HG03097 (cell line): ENCODE results near the gene RPL26.

Experiments
- ATAC-seq: cut with Tn5 transposase; IDR thresholded peaks from one replicate; pipeline ENCODE4 v1.9.1; 2021; ENCODE audit not compliant: unreplicated experiment, low FRiP score

Gene RPL26

DNA sequence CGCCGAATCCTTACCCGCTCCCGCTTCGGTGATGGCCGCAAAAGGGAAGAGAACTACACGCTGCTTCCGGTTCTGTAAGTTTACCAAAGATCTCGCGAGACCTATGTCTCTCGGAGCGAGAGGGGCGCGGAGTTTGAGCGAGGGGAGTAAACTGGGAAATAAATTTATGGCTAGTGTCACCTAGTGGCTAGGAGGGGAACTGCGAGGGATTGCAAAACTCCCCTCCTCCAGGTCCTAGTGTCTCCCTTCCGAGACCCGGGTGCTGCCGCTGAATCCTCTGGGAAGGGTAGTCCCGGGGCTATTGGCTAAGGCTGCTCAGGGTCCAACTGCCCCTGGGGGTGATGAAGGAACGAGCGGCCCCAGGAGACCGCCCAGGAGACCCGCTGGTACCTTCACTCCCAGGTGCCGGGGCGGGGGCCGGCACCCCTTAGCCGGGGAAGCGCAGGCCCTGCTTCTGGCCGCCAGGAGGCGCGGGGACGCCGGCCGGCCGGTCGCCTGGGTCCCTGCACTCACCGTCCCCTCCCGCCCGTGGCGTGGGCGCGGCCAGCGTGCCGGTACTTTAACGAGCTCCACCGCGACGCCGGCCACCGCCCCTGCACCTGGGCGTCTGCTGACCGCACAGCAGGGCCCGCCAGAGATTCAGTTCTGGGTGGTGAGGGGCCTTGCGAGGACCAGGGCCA is at the start of gene RPL26:
TSS of gene RPL26 (minus strand) at position 51 of the 680 bp plus-strand sequence. CDS start 883 bp downstream, outside the sequence.
- ATAC-seq, result peak; percentile 89

DNA sequence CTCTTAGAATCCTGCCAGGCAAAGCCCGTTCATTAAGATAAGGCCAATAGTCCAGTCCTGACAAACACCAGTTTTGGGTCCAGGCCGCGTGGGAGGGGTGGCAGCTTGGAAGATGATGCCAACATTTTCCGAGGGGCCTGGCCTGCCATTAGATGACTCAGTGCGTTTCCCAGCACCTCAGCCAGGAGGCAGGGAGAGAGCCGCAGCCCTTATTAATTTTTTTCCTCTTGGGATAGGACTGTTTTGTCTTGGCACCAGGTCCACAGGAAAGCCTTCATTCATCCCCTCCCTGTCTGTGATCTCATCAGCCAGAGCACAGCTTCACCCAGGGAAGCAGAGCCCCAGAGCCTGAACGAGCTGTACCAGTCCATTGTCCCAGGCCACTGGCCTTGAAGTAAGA is 48.0 kb upstream of the RPL26 start:
- ATAC-seq, result no peak

DNA sequence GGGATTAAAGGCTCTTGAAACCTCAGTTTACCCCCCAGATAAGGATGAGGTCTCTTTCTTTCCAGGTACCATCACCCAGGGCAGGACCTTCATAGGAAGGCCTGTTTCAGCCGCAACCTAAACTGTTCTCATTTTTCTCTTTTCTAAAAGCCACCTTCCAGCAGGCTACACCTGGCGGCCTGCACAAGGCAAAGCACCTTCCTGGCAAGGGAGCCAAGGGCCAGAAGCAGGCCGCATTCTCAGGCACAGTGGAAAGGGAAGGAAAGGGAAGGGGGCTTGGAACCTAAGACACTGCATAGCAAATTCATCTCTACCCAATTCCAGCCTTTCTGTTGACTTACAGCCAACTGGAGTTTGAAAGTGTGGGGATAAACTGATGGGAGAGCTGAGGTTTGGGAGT is 43.8 kb upstream of the RPL26 start:
- ATAC-seq, result no peak

DNA sequence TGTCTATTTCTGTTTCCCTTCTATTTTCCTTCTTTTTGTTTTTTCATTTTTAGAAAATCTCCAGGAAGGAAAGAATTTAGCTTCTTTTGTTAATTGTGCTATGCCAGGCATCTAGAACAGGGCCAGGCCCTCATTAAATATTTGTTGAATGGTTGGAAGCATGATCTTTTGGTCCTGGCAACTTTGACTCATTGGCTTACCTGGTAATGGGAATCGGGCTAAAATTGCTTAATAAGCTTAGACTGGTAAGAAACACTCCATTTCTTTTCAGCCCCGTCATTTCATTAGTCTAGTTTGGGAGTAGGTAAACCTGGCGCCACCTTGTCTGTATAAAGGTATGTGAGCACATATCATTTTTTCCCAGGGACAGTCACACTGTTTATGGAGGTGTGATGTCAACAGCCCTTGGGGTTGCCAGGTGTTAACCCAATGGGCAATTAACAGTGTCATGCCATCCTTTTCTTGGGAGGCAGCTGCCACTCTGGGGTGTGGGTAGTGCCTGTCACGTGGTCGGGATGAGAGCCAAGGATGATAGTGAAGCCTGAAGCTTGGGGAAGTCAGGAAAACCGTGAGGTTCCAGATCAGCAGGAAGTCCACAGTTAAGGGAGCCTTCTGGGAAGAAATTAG is 43.2 kb upstream of the RPL26 start:
- no peak for ATAC-seq

- ATAC-seq, result no peak
Observed at GRCh38 chr17:8421571-8421970, 38.6 kb upstream of the RPL26 start.

- no peak for ATAC-seq
Observed at GRCh38 chr17:8420041-8420934, 37.3 kb upstream of the RPL26 start.

DNA sequence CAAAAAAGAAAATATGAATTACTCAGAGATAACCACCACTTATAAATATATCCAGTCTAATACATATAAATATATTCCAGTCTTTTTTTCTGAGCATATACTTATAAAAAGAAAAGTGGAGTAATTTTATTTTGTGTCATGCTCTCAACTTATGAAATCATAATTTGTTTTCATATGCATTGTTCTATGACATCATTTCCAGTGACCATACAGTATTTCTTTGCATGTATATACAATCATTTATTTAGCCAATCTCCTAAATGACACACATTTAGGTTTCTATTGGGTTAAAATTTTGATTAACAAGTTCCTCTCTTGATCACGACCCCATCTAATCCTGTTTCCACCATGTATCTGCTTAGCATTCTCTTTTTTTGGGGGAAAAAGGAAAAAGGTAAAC is 36.3 kb upstream of the RPL26 start:
- no peak for ATAC-seq

DNA sequence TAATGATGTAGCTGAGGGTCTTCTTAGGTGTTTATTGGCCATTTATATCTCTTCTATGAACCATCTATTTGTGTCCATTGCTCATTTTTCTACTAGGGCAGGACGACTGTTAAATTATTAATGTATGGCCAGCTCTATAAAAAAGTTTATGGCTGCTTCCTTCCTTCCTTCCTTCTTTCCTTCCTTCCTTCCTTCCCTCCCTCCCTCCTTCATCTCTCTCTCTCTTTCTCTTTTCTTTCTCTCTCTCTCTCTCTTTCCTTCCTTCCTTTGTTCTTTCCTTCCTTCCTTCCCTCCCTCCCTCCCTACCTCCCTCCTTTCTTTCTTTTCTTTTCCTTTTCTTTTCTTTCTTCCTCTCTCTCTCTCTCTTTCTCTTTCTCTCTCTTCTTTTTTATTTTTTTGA is 35.5 kb upstream of the RPL26 start:
- no peak for ATAC-seq

- no peak for ATAC-seq
Observed at GRCh38 chr17:8417806-8418205, 34.8 kb upstream of the RPL26 start.

GRCh38 chr17:8413938-8414337 is 30.9 kb upstream of the RPL26 start:
- no peak for ATAC-seq

GRCh38 chr17:8413328-8413727 is 30.3 kb upstream of the RPL26 start:
- no peak for ATAC-seq

DNA sequence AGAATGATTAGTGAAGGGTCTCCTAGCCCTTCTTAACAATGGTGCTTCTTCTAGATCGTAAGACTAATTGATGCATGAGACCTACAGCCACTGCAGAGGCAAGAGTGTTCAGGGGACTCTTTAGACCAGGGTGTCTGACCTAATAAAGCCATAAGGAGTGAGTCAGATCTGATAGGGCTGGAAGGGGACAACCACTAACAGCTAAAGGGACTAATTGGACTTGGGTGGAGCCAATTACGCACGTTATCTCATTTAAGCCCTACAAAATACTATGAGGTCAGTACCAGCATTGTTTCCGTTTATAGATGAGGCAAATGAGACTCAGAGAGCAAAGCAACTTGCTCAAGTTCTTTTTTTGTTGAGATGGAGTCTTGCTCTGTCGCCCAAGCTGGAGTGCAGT is 29.1 kb upstream of the RPL26 start:
- no peak for ATAC-seq

GRCh38 chr17:8410883-8411238 is 27.9 kb upstream of the RPL26 start:
- ATAC-seq, result no peak

DNA sequence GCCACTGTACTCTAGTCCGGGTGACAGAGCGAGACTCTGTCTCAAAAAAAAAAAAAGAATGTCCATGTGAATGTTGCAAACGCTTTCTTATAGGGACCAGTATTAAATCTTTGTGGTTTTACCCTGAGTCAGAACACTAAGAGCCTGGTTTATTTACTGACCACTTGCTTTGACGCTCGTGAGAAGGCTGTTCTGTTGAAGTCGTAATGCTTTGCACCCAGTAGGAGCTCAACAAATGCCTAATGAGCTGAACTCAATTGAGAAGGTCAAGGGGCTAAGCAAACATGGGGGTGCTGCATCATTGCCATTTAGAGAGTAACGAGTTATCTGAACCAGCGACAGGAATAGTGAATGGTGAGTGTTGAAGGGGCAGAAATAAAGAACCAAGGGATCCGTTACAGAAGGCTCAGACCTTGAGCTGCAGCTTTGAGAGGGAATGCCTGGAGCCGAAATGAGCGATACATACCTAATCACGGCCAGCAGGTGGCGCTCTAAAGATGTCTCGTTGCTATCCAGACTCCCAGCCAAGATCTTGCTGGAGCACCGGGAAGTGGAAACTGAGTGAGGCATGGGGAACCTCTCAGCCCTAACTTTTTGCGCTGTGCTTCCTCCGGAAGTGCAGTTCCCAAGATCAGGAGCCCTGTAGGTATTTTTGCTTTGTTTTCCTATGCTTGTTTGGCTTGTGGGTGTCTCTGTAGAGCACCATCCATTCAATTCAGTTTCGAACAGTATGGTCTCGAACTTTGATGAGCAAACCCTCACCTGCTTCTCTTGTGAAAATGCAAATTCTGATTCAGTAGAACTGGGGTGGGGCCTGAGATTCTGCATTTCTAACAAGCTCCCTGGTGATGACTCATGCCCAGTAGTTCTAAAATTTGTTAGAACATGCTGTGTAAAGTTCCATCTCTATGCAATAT is 27.2 kb upstream of the RPL26 start:
- no peak for ATAC-seq

DNA sequence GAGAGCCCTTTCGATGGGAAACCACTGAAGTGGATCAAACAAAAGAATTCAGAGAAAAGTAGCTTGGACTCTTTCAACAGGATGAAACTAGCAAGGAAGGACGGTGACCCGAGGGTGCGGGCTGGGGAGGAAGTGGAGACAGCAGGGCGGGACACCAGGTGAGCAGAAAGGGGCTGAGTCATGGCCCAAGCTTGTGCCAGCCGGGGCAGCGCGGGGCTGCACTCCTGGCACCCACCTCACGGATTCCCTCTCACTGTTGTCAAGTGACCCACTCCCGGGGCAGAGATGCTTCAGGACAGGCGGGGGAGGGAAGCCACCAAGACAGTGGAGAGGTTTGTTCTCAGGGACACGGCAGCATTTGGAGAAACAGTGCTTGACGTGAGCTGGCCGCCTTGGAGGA is 25.4 kb upstream of the RPL26 start:
- ATAC-seq, result no peak

DNA sequence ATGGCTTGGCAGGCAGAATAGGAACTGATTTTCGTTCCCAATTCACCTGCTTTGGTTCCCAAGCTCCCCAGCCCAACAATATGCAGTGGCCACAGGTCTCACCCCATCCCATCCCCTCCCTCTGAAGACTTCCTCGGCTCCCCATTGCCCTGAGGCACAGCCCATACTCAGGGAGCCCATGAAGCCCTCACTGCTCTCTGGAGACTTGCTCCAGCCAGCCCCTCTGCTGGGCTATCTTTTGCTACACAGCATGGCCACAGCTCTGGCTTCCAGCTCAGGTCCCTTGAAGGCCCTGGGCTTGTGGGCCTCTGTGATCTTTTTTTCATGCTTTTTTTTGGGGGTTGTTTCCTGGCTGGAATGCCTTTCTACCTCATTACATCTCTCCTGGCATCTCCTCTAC is 23.2 kb upstream of the RPL26 start:
- no peak for ATAC-seq

DNA sequence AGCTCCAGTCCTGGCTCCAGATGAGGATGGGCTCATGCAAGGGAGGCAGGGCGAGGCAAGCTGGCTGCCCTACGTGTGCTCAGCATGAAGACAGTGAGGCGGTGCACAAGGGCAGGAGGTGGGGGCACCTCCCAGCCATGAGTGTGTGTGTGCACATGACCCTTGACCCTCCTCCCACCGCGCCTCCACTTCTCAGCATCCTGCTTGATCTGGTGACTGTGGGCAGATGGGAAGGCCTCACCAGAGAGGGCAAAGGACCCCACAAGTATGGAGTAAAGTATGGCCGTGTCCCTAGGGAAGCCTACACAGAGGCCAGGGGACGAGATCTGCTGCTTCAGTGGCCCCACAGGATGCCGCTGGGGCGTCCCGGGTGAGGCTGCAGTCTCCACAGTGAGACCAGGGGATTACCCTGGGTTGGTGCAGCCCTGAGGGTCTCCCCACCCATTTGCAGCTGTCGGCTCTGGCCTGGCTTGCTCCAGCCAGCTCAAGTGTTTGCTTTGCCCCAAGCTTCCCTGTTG is 22.6 kb upstream of the RPL26 start:
- ATAC-seq, result no peak

- no peak for ATAC-seq
Observed at GRCh38 chr17:8402921-8403536, 20.0 kb upstream of the RPL26 start.

DNA sequence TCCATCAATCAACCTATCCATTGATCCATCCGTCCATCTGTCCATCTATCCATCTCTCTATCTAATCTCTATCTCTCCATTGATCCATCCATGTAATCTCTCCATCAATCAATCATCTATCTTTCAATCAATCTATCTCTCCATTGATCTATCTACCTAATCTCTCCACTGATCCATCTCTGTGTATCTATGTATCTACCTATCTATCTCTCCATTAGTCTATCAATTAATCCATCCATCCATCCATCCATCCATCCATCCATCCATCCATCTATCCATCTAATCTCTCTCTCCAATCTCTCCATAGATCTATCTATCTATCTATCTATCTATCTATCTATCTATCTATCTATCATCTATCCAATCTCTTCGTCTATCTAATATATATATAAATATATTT is 18.1 kb upstream of the RPL26 start:
- no peak for ATAC-seq

- no peak for ATAC-seq
Observed at GRCh38 chr17:8398980-8399379, 16.0 kb upstream of the RPL26 start.
